GM04504 (cell line): ENCODE data around the gene ARPC5.
"Not testable (repeated sequence)": the region's sequence is repeated elsewhere in the genome, so short reads cannot be mapped to it uniquely, and the experiment has no call there.

Experiments
- DNase-seq: peaks from one replicate; pipeline ENCODE4 v3.0.0-alpha.2; 2012; ENCODE audit warnings: low read depth

Gene ARPC5

GRCh38 chr1:183635606-183636333 lies at the start of gene ARPC5:
Gene ARPC5, minus strand, starts transcription at chr1:183635783. Its CDS starts 124 bp downstream, at chr1:183635659.
- peak; percentile 97 for DNase-seq

- DNase-seq = no peak
These were observed 49.6 kb upstream of the ARPC5 start for GRCh38 chr1:183685112-183685713.

GRCh38 chr1:183679363-183679762 lies 43.8 kb upstream of the ARPC5 start:
- DNase-seq = not testable (repeated sequence)

- no peak for DNase-seq
These were observed 43.2 kb upstream of the ARPC5 start for GRCh38 chr1:183678819-183679218.

- peak; percentile 56 for DNase-seq
These were observed 41.1 kb upstream of the ARPC5 start for GRCh38 chr1:183676586-183677189.

- DNase-seq = no peak
These were observed 40.5 kb upstream of the ARPC5 start for GRCh38 chr1:183675883-183676585.

- no peak for DNase-seq
These were observed 39.8 kb upstream of the ARPC5 start for GRCh38 chr1:183675381-183675780.

- DNase-seq = no peak
These were observed 39.3 kb upstream of the ARPC5 start for GRCh38 chr1:183674886-183675285.

GRCh38 chr1:183674339-183674738 lies 38.8 kb upstream of the ARPC5 start:
- peak; percentile 28 for DNase-seq

- no peak for DNase-seq
These were observed 38.2 kb upstream of the ARPC5 start for GRCh38 chr1:183673605-183674323.

- no peak for DNase-seq
These were observed 34.6 kb upstream of the ARPC5 start for GRCh38 chr1:183670169-183670568.

GRCh38 chr1:183656355-183656754 lies 20.8 kb upstream of the ARPC5 start:
- DNase-seq = no peak

GRCh38 chr1:183655562-183656075 lies 20.0 kb upstream of the ARPC5 start:
- DNase-seq = peak; percentile 65

GRCh38 chr1:183654706-183655105 lies 19.1 kb upstream of the ARPC5 start:
- no peak for DNase-seq

GRCh38 chr1:183653876-183654451 lies 18.4 kb upstream of the ARPC5 start:
- DNase-seq = no peak

GRCh38 chr1:183653462-183653794 lies 17.8 kb upstream of the ARPC5 start:
- DNase-seq = no peak

GRCh38 chr1:183652547-183653461 lies 17.2 kb upstream of the ARPC5 start, which contains the start of gene APOBEC4:
Gene APOBEC4, minus strand, starts transcription at chr1:183653316. Its CDS starts 4,535 bp downstream, at chr1:183648781.
- no peak for DNase-seq

- no peak for DNase-seq
These were observed 16.5 kb upstream of the ARPC5 start for GRCh38 chr1:183652107-183652506.

- DNase-seq = no peak
These were observed 16.0 kb upstream of the ARPC5 start for GRCh38 chr1:183651612-183652011.

- no peak for DNase-seq
These were observed 12.5 kb upstream of the ARPC5 start for GRCh38 chr1:183648042-183648441.
